ENCODE measurements around the gene DTHD1. TPM values are rescaled to one million over a fixed set of nuclear protein-coding genes. Genes with fewer than 3 reads are reported as not detected.

DTHD1 gene
- total and polyA plus RNA-seq, 10 of the 15 experiments (the other 5 are each of a cell fraction or from before 2014, with no cell fraction given): 0.05 to 2.8 (median 1.4) TPM

DNA sequence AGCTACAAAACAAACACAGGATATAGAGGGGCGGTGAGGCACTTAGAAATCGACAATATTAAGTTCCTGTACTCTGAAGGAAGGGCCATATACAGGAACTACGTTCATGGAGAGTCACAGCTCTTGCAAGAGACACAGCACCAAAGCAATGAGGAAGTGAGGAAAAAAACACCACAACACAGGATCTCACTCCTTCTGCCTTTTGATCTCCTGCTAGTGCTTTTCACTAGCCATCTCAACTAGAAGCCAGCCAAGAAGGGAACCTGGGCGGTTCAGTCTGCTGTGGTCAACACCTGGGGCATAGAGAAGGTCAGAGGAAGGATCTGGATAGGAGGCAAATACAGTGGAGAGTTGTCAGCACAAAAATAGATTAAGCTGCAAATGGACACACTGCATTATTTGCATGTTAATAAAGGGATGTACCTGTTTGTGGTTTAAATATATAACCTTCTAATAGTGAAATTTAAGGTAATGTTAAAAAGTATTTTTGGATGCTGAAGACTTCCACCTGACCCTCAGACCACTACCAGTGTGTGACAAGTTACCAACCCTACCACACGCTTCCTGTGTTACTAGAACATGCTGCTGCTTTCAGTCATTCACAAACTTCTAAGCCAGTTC is 104.6 kb downstream of the DTHD1 start:
- ATAC-seq (peak; percentile 94), FAIRE-seq (peak; percentile 94), DNase-seq (ENCODE audit: low read depth, low spot score) (peak; percentile 63)
- RAD21 ChIA-PET (ENCODE audit: unreplicated experiment): interaction anchor here (0.6 to 3.2 kb wide), 7 partner anchors 13 to 999 kb away, joined by 3 to 28 read pairs (median 4); no protein-coding TSS in a partner anchor
- H3K36me3 ChIP-seq (ENCODE audit: control insufficient read depth in 2 of 2, insufficient read depth in 2 of 2, low read length in 1 of 2): no peaks in the 10 kb centered on the region
- no peaks in the 10 kb centered on the region for H3K27me3 ChIP-seq (replicated peaks in 1 of 2; ENCODE audit: control insufficient read depth in 2 of 2, insufficient read depth in 2 of 2, low read length in 1 of 2)
- 0 out of 2 replicates have a peak overlapping the region, but pooled peaks have one; percentile 41 for H3K27ac ChIP-seq (ENCODE audit: control insufficient read depth, insufficient read depth)
- no peaks in the 10 kb centered on the region for H4K20me1 ChIP-seq (ENCODE audit: control insufficient read depth, insufficient read depth)
- no peaks in the 10 kb centered on the region for H3K9me3 ChIP-seq (replicated peaks; ENCODE audit: control insufficient read depth, insufficient read depth, low read length)
- no TSS peak for BruUV-seq (replicated peaks)
- H3K9ac ChIP-seq (ENCODE audit: control insufficient read depth, insufficient read depth, low read length): no peak overlapping the region
- peak overlapping the region; percentile 61 for H3K4me2 ChIP-seq (ENCODE audit: control insufficient read depth, insufficient read depth)
- H3K4me3 ChIP-seq: 0 out of 2 replicates have a peak overlapping the region, but pooled peaks have one; percentile 7
- SMC1A ChIA-PET (ENCODE audit: uncharacterized antibody, unreplicated experiment): interaction anchor here (0.8 to 3.2 kb wide), 8 partner anchors 12 to 365 kb away, joined by 3 to 42 read pairs (median 3); no protein-coding TSS in a partner anchor
- 6% methylated on average over 5 of the region's 5 CpGs for WGBS (ENCODE audit: insufficient coverage, insufficient replicate concordance, low lambda C conversion rate, missing lambda C conversion rate)
- CTCF ChIA-PET: interaction anchor here (0.5 to 5.7 kb wide), 7 partner anchors 10 to 1005 kb away, joined by 3 to 50 read pairs (median 4); no protein-coding TSS in a partner anchor
- H3K79me2 ChIP-seq (ENCODE audit: control insufficient read depth, insufficient read depth, low read length): no peaks in the 10 kb centered on the region
- H2AFZ ChIP-seq (ENCODE audit: control insufficient read depth, low read depth, low read length): peak overlapping the region; percentile 71
- intact Hi-C loops (cut with micrococcal nuclease; ENCODE audit: unreplicated experiment): loop anchor here (2.0 kb wide), 1 partner anchor 143 kb away; no protein-coding TSS in a partner anchor
- H3K4me1 ChIP-seq (ENCODE audit: control insufficient read depth, insufficient read depth, low read length): peaks cover 9% of the 10 kb centered on the region; the same call in 1 of the 2 replicates
- in situ Hi-C loops (cut with MboI): no loop called here
- POLR2A ChIA-PET: interaction anchor here (0.6 kb wide), 1 partner anchor 141 kb away, joined by 3 read pairs; no protein-coding TSS in a partner anchor
- TF ChIP-seq, protein P1, sequence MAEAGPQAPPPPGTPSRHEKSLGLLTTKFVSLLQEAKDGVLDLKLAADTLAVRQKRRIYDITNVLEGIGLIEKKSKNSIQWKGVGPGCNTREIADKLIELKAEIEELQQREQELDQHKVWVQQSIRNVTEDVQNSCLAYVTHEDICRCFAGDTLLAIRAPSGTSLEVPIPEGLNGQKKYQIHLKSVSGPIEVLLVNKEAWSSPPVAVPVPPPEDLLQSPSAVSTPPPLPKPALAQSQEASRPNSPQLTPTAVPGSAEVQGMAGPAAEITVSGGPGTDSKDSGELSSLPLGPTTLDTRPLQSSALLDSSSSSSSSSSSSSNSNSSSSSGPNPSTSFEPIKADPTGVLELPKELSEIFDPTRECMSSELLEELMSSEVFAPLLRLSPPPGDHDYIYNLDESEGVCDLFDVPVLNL (IDR thresholded peaks at IDR 0.05; ENCODE audit: low read depth, low read length): no peak
- TF ChIP-seq NFYB (IDR thresholded peaks at IDR 0.05; ENCODE audit: insufficient read depth, low read depth, low read length) (no peak), TAF1 (IDR thresholded peaks at IDR 0.05; ENCODE audit: borderline replicate concordance, low read depth, low read length) (no peak), FOS (IDR thresholded peaks at IDR 0.05; ENCODE audit: borderline replicate concordance, extremely low read depth, insufficient read length) (no peak), SPI1 (IDR thresholded peaks at IDR 0.05; ENCODE audit: borderline replicate concordance, insufficient read depth, low read depth, low read length) (peak; percentile 94), POU2F2 (IDR thresholded peaks at IDR 0.05; ENCODE audit: borderline replicate concordance, low read depth, low read length) (0 out of 3 replicates have a peak, but pooled peaks have one; percentile 23), YY1 (IDR thresholded peaks at IDR 0.05; ENCODE audit: low read depth, low read length) (no peak), ETV6 (conservative IDR thresholded peaks at IDR 0.05 in 1 of 2, IDR thresholded peaks at IDR 0.05 in 1 of 2; ENCODE audit: borderline replicate concordance in 1 of 2, low read depth in 1 of 2) (no peak; a peak in 1 of 4 replicates), SUZ12 (IDR thresholded peaks at IDR 0.05; ENCODE audit: unreplicated experiment) (no peak), ESRRA (IDR thresholded peaks at IDR 0.05; ENCODE audit: low read length) (no peak), CBFB (IDR thresholded peaks at IDR 0.05; ENCODE audit: low read depth) (0 out of 2 replicates have a peak, but pooled peaks have one; percentile 66), MEF2A (IDR thresholded peaks at IDR 0.05; ENCODE audit: insufficient read depth, low read depth, low read length) (peak; percentile 55; the same call in 1 of the 2 replicates)
- TF ChIP-seq, protein P2, sequence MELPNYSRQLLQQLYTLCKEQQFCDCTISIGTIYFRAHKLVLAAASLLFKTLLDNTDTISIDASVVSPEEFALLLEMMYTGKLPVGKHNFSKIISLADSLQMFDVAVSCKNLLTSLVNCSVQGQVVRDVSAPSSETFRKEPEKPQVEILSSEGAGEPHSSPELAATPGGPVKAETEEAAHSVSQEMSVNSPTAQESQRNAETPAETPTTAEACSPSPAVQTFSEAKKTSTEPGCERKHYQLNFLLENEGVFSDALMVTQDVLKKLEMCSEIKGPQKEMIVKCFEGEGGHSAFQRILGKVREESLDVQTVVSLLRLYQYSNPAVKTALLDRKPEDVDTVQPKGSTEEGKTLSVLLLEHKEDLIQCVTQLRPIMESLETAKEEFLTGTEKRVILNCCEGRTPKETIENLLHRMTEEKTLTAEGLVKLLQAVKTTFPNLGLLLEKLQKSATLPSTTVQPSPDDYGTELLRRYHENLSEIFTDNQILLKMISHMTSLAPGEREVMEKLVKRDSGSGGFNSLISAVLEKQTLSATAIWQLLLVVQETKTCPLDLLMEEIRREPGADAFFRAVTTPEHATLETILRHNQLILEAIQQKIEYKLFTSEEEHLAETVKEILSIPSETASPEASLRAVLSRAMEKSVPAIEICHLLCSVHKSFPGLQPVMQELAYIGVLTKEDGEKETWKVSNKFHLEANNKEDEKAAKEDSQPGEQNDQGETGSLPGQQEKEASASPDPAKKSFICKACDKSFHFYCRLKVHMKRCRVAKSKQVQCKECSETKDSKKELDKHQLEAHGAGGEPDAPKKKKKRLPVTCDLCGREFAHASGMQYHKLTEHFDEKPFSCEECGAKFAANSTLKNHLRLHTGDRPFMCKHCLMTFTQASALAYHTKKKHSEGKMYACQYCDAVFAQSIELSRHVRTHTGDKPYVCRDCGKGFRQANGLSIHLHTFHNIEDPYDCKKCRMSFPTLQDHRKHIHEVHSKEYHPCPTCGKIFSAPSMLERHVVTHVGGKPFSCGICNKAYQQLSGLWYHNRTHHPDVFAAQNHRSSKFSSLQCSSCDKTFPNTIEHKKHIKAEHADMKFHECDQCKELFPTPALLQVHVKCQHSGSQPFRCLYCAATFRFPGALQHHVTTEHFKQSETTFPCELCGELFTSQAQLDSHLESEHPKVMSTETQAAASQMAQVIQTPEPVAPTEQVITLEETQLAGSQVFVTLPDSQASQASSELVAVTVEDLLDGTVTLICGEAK (IDR thresholded peaks at IDR 0.05; ENCODE audit: borderline replicate concordance): no peak
- TF ChIP-seq, protein P3, sequence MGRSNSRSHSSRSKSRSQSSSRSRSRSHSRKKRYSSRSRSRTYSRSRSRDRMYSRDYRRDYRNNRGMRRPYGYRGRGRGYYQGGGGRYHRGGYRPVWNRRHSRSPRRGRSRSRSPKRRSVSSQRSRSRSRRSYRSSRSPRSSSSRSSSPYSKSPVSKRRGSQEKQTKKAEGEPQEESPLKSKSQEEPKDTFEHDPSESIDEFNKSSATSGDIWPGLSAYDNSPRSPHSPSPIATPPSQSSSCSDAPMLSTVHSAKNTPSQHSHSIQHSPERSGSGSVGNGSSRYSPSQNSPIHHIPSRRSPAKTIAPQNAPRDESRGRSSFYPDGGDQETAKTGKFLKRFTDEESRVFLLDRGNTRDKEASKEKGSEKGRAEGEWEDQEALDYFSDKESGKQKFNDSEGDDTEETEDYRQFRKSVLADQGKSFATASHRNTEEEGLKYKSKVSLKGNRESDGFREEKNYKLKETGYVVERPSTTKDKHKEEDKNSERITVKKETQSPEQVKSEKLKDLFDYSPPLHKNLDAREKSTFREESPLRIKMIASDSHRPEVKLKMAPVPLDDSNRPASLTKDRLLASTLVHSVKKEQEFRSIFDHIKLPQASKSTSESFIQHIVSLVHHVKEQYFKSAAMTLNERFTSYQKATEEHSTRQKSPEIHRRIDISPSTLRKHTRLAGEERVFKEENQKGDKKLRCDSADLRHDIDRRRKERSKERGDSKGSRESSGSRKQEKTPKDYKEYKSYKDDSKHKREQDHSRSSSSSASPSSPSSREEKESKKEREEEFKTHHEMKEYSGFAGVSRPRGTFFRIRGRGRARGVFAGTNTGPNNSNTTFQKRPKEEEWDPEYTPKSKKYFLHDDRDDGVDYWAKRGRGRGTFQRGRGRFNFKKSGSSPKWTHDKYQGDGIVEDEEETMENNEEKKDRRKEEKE (IDR thresholded peaks at IDR 0.05): no peak
